Activated CD8-positive, alpha-beta memory T cell treated with anti-CD3 and anti-CD28 coated beads for 48 hours (primary cell): Measurements from ENCODE around the gene HDAC2.
"Not testable (repeated sequence)": the region's sequence is repeated elsewhere in the genome, so short reads cannot be mapped to it uniquely, and the experiment has no call there.

Experiments
- DNase-seq, 3 experiments: peaks; one replicate each; pipeline ENCODE4 v3.0.0-alpha.2; 2020; ENCODE audit warnings: low read depth in 2 of 3, low spot score in 2 of 3

Gene HDAC2

GRCh38 chr6:113970805-113971676 is at the start of gene HDAC2:
HDAC2 (minus strand) TSS chr6:113971148; CDS start chr6:113970908, 240 bp downstream.
- peak; percentile 66 to 75 (median 74) for DNase-seq

DNA sequence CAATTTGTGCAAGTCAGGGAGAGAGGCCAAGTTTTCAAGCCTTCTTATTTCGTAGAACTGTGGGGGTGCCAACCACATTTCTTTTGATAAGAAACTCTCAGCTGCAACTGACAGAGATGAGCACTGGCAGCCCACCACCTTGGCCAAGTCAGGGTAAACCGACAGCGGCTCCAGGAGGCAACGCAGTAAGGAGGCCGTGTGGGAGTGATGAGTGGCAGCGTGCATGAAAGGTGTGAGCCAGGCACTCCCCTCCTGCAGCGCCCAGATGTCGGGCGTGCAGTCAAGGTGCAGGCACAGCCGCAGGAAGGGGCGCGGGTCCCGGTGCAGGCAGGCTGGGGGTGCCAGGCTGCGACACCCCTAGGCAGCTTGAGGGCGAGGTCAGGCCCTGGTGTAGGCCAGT is 49.2 kb upstream of the HDAC2 start:
- no peak for DNase-seq

GRCh38 chr6:114017146-114017545 is 46.2 kb upstream of the HDAC2 start:
- not testable (repeated sequence) for DNase-seq

GRCh38 chr6:114014106-114014505 is 43.2 kb upstream of the HDAC2 start:
- not testable (repeated sequence) for DNase-seq

- DNase-seq = not testable (repeated sequence)
Measured at GRCh38 chr6:114011486-114011885, 40.5 kb upstream of the HDAC2 start.

DNA sequence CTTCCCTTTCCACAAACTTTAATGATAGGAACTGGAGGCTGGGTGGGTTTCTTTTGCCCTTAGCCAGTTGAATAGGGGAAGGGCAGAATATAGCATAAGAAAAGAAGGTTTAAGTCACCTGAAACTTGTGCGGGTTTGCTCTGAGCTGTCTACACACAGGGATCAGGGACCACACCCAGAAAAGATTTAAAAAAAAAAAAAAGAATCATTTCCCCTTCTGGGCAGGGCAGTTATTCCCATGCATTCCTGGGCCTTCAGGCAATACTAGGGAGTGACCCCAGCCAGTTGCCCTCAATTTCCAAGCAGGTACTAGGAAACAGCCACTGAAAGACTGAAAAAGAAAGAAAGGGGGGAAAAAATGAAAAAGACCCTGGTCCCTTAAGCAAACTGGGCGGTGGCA is 39.6 kb upstream of the HDAC2 start:
- no peak for DNase-seq

DNA sequence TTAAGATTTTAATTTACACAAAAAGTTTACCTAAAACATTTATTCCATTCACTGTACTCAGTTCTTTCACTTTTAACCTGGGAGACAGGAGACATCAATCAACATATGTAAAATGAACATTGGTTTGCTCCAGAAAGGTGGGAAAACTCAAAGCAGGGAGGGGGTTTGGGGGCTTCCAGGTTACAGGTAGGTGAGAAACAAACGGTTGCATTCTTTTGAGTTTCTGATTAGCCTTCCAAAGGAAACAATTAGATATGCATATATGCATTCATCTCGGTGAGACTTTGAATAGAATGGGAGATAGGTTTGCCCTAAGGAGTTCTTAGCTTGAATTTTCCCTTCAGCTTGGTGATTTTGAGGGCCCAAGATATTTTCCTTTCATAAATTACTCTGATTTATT is 38.2 kb upstream of the HDAC2 start:
- DNase-seq = no peak

GRCh38 chr6:114008331-114008730 is 37.4 kb upstream of the HDAC2 start:
- DNase-seq = no peak

DNA sequence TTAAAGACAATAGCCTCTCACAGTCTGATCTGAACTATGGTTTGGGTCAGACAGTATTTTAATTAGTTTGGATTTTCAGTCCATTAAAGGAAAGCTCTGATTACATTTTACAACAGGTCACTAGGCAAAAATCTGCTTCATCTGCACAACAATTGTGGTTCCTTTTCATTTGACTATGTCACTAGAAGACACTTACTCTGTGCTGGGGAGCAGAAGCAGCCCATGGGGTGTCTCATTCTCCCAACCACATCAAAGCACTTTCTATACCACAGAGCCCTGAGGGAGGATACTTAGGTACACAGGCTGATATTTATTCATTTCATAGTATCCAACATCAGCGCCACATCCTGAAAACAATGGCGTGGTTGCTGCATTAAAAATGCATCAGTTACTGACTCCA is 36.6 kb upstream of the HDAC2 start:
- DNase-seq = no peak

DNA sequence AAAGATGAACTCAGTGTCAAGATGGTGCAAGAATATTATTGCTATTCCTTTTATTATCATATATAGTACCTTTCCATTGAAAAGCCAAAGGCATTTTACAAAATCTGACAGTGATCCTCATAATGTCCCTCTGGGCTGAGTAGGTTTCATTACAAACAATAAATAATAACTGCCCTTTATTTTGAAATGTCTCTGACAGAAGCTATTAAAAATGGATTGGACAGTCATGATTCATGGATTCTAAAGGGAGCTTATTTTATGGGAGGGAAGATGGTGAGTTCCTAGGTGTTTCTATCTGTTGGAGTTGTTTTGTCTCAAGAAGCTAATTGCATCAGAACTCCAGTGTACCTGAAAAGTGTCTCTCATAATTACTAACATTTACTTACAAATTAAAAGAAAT is 30.4 kb upstream of the HDAC2 start:
- no peak for DNase-seq

- no peak for DNase-seq
Measured at GRCh38 chr6:114000069-114000468, 29.1 kb upstream of the HDAC2 start.

GRCh38 chr6:113999284-113999683 is 28.3 kb upstream of the HDAC2 start:
- no peak for DNase-seq

GRCh38 chr6:113998811-113999210 is 27.9 kb upstream of the HDAC2 start:
- DNase-seq = no peak

GRCh38 chr6:113997116-113997515 is 26.2 kb upstream of the HDAC2 start:
- no peak for DNase-seq

- DNase-seq = no peak
Measured at GRCh38 chr6:113995634-113996033, 24.7 kb upstream of the HDAC2 start.

- no peak for DNase-seq
Measured at GRCh38 chr6:113994934-113995342, 24.0 kb upstream of the HDAC2 start.

GRCh38 chr6:113989675-113990074 is 18.7 kb upstream of the HDAC2 start:
- no peak for DNase-seq

GRCh38 chr6:113982675-113983074 is 11.7 kb upstream of the HDAC2 start:
- not testable (repeated sequence) for DNase-seq

DNA sequence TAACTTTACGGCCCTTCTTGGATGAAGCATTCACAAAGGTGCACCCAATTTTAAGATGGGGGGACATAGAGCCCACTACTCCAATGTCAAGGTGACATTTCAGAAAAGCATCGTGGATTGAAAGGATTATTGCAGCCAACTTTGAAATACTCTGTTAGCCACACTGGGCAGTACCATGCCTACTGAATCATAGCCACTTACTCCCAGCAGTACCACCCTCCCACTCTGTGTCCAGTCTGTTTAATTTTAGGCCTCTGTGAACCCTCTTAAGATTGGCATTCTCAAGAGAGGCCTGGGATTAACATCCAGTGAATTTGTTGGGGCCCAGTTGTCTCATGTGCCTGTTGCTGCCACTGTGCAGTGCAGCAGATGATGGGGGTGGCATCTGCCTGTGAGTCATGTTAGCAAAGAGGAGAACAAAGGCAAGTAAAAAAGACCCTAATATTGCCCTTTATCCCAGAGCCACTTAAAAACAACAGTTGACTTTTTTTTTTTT is 11.2 kb upstream of the HDAC2 start:
- DNase-seq = no peak

DNA sequence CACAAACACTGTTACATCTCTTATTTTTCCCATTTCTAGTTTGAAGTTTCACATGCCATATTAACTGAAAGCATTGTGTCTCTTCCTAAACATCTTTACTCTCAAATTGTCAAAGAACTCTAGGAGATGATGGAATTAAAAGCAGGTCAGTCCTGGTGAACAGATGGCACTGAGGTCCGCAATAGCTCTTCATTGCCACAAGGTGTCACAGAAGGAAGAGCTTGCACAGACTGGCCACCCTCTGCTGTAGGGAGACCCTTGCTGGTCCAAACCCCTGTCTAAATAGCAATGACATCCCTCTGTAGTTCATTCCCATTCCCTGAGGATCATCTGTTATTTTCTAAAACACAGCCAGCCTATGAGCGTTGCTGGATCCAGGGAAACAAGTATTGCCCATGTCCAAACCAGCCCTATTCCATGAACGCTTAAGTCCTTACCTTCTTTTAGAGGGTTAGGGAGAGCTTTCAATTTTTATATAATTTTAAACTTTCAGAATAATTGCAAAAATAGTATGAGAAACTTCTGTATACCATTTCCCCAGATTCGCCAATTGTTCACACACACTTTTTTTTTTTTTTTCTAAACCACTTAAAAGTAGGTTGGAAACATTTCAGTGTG is 10.1 kb upstream of the HDAC2 start:
- no peak for DNase-seq

DNA sequence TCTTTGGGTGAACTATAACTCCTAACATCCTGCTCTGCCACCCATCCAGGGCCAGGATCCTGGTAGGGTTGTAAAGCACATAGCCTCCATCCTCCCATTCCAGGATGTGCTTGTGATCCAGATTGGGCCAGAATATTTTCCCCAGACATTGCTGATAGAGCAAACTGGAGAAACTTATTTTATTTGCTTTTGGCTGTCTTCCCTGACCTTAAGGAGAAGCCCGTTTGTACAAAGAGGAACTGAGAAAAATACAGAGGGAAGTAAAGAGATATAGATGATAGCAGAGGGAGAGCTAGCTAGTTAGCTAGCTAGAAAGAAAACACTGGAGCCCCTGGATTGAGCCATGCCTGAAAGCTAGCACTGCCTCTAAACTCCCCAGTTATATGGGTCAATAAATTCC is 9.0 kb upstream of the HDAC2 start:
- no peak for DNase-seq

DNA sequence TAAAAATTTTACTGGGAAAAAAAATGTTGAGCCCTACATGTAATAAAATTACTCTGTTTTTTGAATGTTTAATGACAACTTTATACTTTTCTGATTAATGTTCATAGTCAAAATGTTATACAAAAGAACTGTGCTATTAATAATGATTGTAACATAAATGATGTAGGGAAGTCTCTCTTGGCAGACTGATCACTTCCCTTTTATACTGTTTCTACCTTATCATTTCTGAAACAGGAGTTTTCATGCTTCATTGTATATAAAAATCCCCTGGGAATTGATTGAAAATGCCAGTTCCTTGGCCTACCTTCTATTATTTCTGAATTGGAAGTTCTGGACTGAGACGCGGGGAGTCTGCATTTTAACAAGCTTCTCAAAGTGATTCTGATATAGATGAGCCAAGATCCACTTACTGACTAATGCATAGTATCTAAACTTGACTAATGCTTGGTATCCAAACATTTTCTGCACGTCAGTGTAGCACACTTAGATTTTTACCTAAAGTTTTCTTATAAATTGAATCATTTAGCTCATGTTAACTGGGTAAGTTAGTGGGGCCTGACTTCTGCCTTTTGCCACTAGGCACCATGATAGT is 7.2 kb upstream of the HDAC2 start:
- DNase-seq = no peak
